Esophagus muscularis mucosa (tissue), 4 donors: Measurements from ENCODE around the gene CCDC187. TPM values are rescaled to one million over a fixed set of nuclear protein-coding genes. Genes with fewer than 3 reads are reported as not detected.

Source experiments
- DNase-seq: peaks from one replicate; pipeline ENCODE4 v3.0.0-alpha.2; 2017; ENCODE audit errors: extremely low spot score
- H3K27ac ChIP-seq, 4 donors: fragments of 200-600 bp; sonication (generic); replicated peaks in 1 of 4; 1 replicate in 3 of 4; 2 replicates in 1 of 4; pipeline ENCODE4 v1.5.1; 2016 to 2019; ENCODE audit warnings: mild to moderate bottlenecking in 1 of 4
- H3K27me3 ChIP-seq, 4 donors: fragments of 200-600 bp; sonication (generic); one replicate each; pipeline versions ENCODE4 v1.5.1 to v1.6.0; 2016 to 2019
- H3K36me3 ChIP-seq, 4 donors: fragments of 200-600 bp; sonication (generic); one replicate each; pipeline ENCODE4 v1.5.1; 2016 to 2019
- H3K4me1 ChIP-seq, 4 donors: fragments of 200-600 bp; sonication (generic); one replicate each; pipeline ENCODE4 v1.5.1; 2016 to 2019
- H3K4me3 ChIP-seq, 4 donors: fragments of 200-600 bp; sonication (generic); 1 replicate in 2 of 4; 2 replicates in 2 of 4; pipeline ENCODE4 v1.5.1; 2016 to 2019; ENCODE audit warnings: mild to moderate bottlenecking in 4 of 4, moderate library complexity in 1 of 4
- H3K9me3 ChIP-seq, 4 donors: fragments of 200-600 bp; sonication (generic); 1 replicate in 3 of 4; 2 replicates in 1 of 4; pipeline ENCODE4 v1.5.1; 2016 to 2019
- CTCF ChIP-seq, 3 experiments: fragments of 200-600 bp in 2 of 3; fragments of 450-650 bp in 1 of 3; sonication (generic) in 2 of 3; IDR thresholded peaks; one replicate each; pipeline ENCODE4 v1.5.1; 2017 to 2019; ENCODE audit warnings: antibody characterized with exemption in 3 of 3, mild to moderate bottlenecking in 2 of 3, moderate library complexity in 1 of 3
- EP300 ChIP-seq: sonication (generic); formaldehyde crosslinking; IDR thresholded peaks from one replicate; pipeline ENCODE4 v1.6.1; 2017; ENCODE audit warnings: antibody characterized with exemption
- POLR2A ChIP-seq: fragments of 450-650 bp; IDR thresholded peaks from one replicate; pipeline ENCODE4 v1.6.1; 2017; ENCODE audit warnings: antibody characterized with exemption, moderate library complexity, mild to moderate bottlenecking, low read depth
- POLR2AphosphoS5 ChIP-seq, 2 donors: sonication (generic); formaldehyde crosslinking; IDR thresholded peaks; one replicate each; pipeline ENCODE4 v1.6.1; 2017; ENCODE audit warnings: antibody characterized with exemption in 2 of 2
- WGBS: methylation state at CpG from one replicate; pipeline ENCODE4 v1.1.5; 2018; 5-methylcytosine and 5-hydroxymethylcytosine counted together
- intact Hi-C: fragments of 100-400 bp; cut with DNase I; formaldehyde crosslinking; loops from one replicate; pipeline ENCODE4 v1.15.1; 2023
- total RNA-seq, 4 donors: library from RNA; depleted of rRNA; stranded (reverse); fragments of >200 nt; gene quantifications; one replicate each; pipeline versions ENCODE4 v1.1.0 to v1.2.1, GENCODE V29; 2016

Gene CCDC187
- total RNA-seq, 4 donors from 2014 or later = not detected

GRCh38 chr9:136212345-136212950 lies 91.4 kb downstream of the CCDC187 start:
- 83% methylated on average over 27 of the region's 28 CpGs for WGBS
- Histone ChIP-seq H3K27ac (no peak overlapping the region), H3K9me3 (peaks cover 0 to 5% (median 0%) of the 10 kb centered on the region in 4 donors), H3K36me3 (peaks cover 35 to 98% (median 79%) of the 10 kb centered on the region in 4 donors), H3K27me3 (no peaks in the 10 kb centered on the region), H3K4me3 (no peak overlapping the region), H3K4me1 (no peaks in the 10 kb centered on the region)
- intact Hi-C loops = no loop called here
- no peak for DNase-seq
- no peak for TF ChIP-seq POLR2A
- no peak for TF ChIP-seq CTCF (IDR thresholded peaks at IDR 0.05)
- TF ChIP-seq EP300 = no peak
- TF ChIP-seq POLR2AphosphoS5 (IDR thresholded peaks at IDR 0.05) = no peak

GRCh38 chr9:136211441-136212344 lies 92.2 kb downstream of the CCDC187 start:
- Histone ChIP-seq H3K27me3 (no peaks in the 10 kb centered on the region), H3K36me3 (peaks cover 35 to 94% (median 75%) of the 10 kb centered on the region in 4 donors), H3K9me3 (peaks cover 0 to 5% (median 0%) of the 10 kb centered on the region in 4 donors), H3K27ac (no peak overlapping the region), H3K4me1 (no peaks in the 10 kb centered on the region), H3K4me3 (no peak overlapping the region)
- DNase-seq = no peak
- intact Hi-C loops = no loop called here
- WGBS = 91% methylated on average over 28 of the region's 35 CpGs
- TF ChIP-seq EP300 (no peak), CTCF (IDR thresholded peaks at IDR 0.05) (no peak), POLR2A (no peak), POLR2AphosphoS5 (IDR thresholded peaks at IDR 0.05) (no peak)

GRCh38 chr9:136211006-136211405 lies 92.9 kb downstream of the CCDC187 start:
- H3K9me3 ChIP-seq = peaks cover 0 to 5% (median 0%) of the 10 kb centered on the region in 4 donors
- H3K36me3 ChIP-seq = peaks cover 31 to 90% (median 69%) of the 10 kb centered on the region in 4 donors
- WGBS = 92% methylated on average over 13 of the region's 15 CpGs
- no peak overlapping the region for H3K4me3 ChIP-seq
- intact Hi-C loops = no loop called here
- no peak overlapping the region for H3K27ac ChIP-seq
- no peaks in the 10 kb centered on the region for H3K4me1 ChIP-seq
- no peaks in the 10 kb centered on the region for H3K27me3 ChIP-seq
- no peak for TF ChIP-seq POLR2A
- TF ChIP-seq EP300 = no peak
- no peak for TF ChIP-seq CTCF (IDR thresholded peaks at IDR 0.05)
- no peak for TF ChIP-seq POLR2AphosphoS5 (IDR thresholded peaks at IDR 0.05)
- DNase-seq = no peak

- DNase-seq = no peak
- Histone ChIP-seq H3K36me3 (peaks cover 29 to 83% (median 62%) of the 10 kb centered on the region in 4 donors), H3K27ac (no peak overlapping the region), H3K27me3 (peaks cover 0 to 7% (median under 1%) of the 10 kb centered on the region in 4 donors), H3K9me3 (peaks cover 0 to 5% (median 0%) of the 10 kb centered on the region in 4 donors), H3K4me1 (peaks cover 0 to under 1% (median under 1%) of the 10 kb centered on the region in 4 donors), H3K4me3 (no peak overlapping the region)
- intact Hi-C loops = no loop called here
- no peak for TF ChIP-seq EP300
- no peak for TF ChIP-seq POLR2A
- TF ChIP-seq CTCF (IDR thresholded peaks at IDR 0.05) = no peak
- TF ChIP-seq POLR2AphosphoS5 (IDR thresholded peaks at IDR 0.05) = no peak
- WGBS = 92% methylated on average over 13 of the region's 16 CpGs
These were observed 93.6 kb downstream of the CCDC187 start for GRCh38 chr9:136210276-136210675.
